ENCODE results near the gene PNPO. TPM values are rescaled to one million over a fixed set of nuclear protein-coding genes. Genes with fewer than 3 reads are reported as not detected.

PNPO gene
- total and polyA plus RNA-seq, 2 of the 4 experiments (the other 2 are of a cell fraction) = 13.9 to 34.1 TPM

DNA sequence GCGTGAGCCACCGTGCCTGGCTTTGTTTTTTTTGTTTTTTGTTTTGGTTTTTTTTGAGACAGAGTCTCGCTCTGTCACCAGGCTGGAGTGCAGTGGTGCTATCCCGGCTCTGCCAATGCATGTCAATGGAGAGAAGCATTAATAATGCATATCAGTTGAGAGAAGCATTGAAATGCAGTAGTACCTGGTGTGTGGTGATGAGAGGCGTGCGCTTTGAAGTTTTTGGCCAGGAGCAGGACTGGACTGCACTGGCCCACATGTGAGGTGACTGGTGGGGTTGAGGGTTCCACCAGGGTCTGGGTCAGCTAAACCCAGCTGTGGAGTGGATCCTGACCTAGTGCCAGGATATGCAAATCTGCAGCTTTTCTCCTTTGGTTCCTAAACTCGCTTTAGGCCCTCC, 39.9 kb upstream of the PNPO start:
- no peak overlapping the region for H3K4ac ChIP-seq (ENCODE audit: low read depth, low read length)
- H3K79me1 ChIP-seq (ENCODE audit: low read depth in 1 of 2, low read length in 2 of 2) = peaks cover 37 to 78% of the 10 kb centered on the region in 2 experiments
- no peak overlapping the region for H2AK9ac ChIP-seq (replicated peaks; ENCODE audit: low read depth, low read length, poor library complexity)
- no peak overlapping the region for H4K91ac ChIP-seq (ENCODE audit: insufficient read depth, low read depth, low read length)
- no peak overlapping the region for H4K5ac ChIP-seq (ENCODE audit: low read depth, low read length)
- DNase-seq = no peak
- H2BK120ac ChIP-seq (ENCODE audit: low read depth, low read length) = no peak overlapping the region
- H3K18ac ChIP-seq (ENCODE audit: low read depth, low read length) = no peak overlapping the region
- 59% methylated on average over 3 of the region's 7 CpGs; no CpG with 5 or more reads in 1 of the 2 experiments for WGBS, 2 experiments (ENCODE audit: extremely low coverage in 2 of 2, insufficient read length in 1 of 2)
- dilution Hi-C loops (cut with HindIII; ENCODE audit: low sequenced_read_pairs, unreplicated experiment) = no loop called here
- H3K23ac ChIP-seq (ENCODE audit: low read depth, low read length) = no peak overlapping the region; the same call in 1 of the 2 replicates
- TF ChIP-seq, protein P1, sequence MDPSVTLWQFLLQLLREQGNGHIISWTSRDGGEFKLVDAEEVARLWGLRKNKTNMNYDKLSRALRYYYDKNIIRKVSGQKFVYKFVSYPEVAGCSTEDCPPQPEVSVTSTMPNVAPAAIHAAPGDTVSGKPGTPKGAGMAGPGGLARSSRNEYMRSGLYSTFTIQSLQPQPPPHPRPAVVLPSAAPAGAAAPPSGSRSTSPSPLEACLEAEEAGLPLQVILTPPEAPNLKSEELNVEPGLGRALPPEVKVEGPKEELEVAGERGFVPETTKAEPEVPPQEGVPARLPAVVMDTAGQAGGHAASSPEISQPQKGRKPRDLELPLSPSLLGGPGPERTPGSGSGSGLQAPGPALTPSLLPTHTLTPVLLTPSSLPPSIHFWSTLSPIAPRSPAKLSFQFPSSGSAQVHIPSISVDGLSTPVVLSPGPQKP (IDR thresholded peaks at IDR 0.05; ENCODE audit: borderline replicate concordance, low read depth, low read length) = no peak
- no peak for TF ChIP-seq RFX5 (IDR thresholded peaks at IDR 0.05; ENCODE audit: low read depth, low read length)
- no peak for TF ChIP-seq RCOR1 (IDR thresholded peaks at IDR 0.05; ENCODE audit: insufficient replicate concordance, low read length)
- TF ChIP-seq CHD1 (IDR thresholded peaks at IDR 0.05; ENCODE audit: low read depth, low read length) = no peak
- TF ChIP-seq POLR2A (IDR thresholded peaks at IDR 0.05; ENCODE audit: low read depth, low read length) = no peak
- TF ChIP-seq BHLHE40 (IDR thresholded peaks at IDR 0.05; ENCODE audit: low read depth, low read length) = no peak
- TF ChIP-seq, protein P2, sequence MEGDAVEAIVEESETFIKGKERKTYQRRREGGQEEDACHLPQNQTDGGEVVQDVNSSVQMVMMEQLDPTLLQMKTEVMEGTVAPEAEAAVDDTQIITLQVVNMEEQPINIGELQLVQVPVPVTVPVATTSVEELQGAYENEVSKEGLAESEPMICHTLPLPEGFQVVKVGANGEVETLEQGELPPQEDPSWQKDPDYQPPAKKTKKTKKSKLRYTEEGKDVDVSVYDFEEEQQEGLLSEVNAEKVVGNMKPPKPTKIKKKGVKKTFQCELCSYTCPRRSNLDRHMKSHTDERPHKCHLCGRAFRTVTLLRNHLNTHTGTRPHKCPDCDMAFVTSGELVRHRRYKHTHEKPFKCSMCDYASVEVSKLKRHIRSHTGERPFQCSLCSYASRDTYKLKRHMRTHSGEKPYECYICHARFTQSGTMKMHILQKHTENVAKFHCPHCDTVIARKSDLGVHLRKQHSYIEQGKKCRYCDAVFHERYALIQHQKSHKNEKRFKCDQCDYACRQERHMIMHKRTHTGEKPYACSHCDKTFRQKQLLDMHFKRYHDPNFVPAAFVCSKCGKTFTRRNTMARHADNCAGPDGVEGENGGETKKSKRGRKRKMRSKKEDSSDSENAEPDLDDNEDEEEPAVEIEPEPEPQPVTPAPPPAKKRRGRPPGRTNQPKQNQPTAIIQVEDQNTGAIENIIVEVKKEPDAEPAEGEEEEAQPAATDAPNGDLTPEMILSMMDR (conservative IDR thresholded peaks at IDR 0.05; ENCODE audit: low read depth, low read length) = no peak
- TF ChIP-seq RAD21 (IDR thresholded peaks at IDR 0.05; ENCODE audit: low read length) = no peak
- TF ChIP-seq, protein P3, sequence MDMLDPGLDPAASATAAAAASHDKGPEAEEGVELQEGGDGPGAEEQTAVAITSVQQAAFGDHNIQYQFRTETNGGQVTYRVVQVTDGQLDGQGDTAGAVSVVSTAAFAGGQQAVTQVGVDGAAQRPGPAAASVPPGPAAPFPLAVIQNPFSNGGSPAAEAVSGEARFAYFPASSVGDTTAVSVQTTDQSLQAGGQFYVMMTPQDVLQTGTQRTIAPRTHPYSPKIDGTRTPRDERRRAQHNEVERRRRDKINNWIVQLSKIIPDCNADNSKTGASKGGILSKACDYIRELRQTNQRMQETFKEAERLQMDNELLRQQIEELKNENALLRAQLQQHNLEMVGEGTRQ (IDR thresholded peaks at IDR 0.05; ENCODE audit: low read depth, low read length) = no peak
- no peak for TF ChIP-seq SMC3 (IDR thresholded peaks at IDR 0.05; ENCODE audit: low read depth, low read length)
- no peak for TF ChIP-seq CEBPB (IDR thresholded peaks at IDR 0.05; ENCODE audit: low read depth, low read length)
- TF ChIP-seq MXI1 (IDR thresholded peaks at IDR 0.05; ENCODE audit: borderline replicate concordance, low read depth, low read length) = no peak
- no peak for TF ChIP-seq MAFK (IDR thresholded peaks at IDR 0.05; ENCODE audit: low read depth, low read length)
- no peak for TF ChIP-seq MAZ (IDR thresholded peaks at IDR 0.05; ENCODE audit: borderline replicate concordance, low read depth, low read length)
- TF ChIP-seq NFE2L2 (IDR thresholded peaks at IDR 0.05; ENCODE audit: low read depth, low read length) = no peak
- no peak for TF ChIP-seq FOS (IDR thresholded peaks at IDR 0.05; ENCODE audit: low read depth, low read length)
- H3K27me3 ChIP-seq (ENCODE audit: control insufficient read depth, insufficient read depth, low read length) = no peaks in the 10 kb centered on the region
- H4K8ac ChIP-seq (ENCODE audit: low read depth in 2 of 2, low read length in 2 of 2) = no peak overlapping the region
- H3K9me3 ChIP-seq (ENCODE audit: control insufficient read depth, insufficient read depth, low read length) = no peaks in the 10 kb centered on the region
- no peak overlapping the region for H3K4me3 ChIP-seq (ENCODE audit: insufficient read depth, low read depth, low read length)
- no peak overlapping the region for H2AFZ ChIP-seq (replicated peaks; ENCODE audit: low read length, poor library complexity)
- no peak overlapping the region for H3K27ac ChIP-seq (ENCODE audit: insufficient read depth, low read length)
- no peak overlapping the region for H2BK15ac ChIP-seq (ENCODE audit: low read depth, low read length)
- no peak overlapping the region for H3K4me2 ChIP-seq (ENCODE audit: low read depth, low read length)
- in situ Hi-C loops (cut with MboI; ENCODE audit: low sequenced_read_pairs) = no loop called here
- no peak overlapping the region for H2BK20ac ChIP-seq (ENCODE audit: low read depth, low read length)
- no peak for ATAC-seq (ENCODE audit: low read depth)
- CTCF ChIA-PET = no interaction called here
- no peak overlapping the region for H2BK5ac ChIP-seq (ENCODE audit: low read depth, low read length, poor library complexity, severe bottlenecking)
- no peak overlapping the region for H3K56ac ChIP-seq (ENCODE audit: extremely low read depth, insufficient read depth, low read length)
- H3K14ac ChIP-seq (replicated peaks; ENCODE audit: low read depth, low read length) = no peak overlapping the region
- H2AK5ac ChIP-seq (ENCODE audit: low read depth, low read length) = no peak overlapping the region
- H3K36me3 ChIP-seq (ENCODE audit: control insufficient read depth, insufficient read depth, low read length) = no peaks in the 10 kb centered on the region
- H3K9ac ChIP-seq (ENCODE audit: low read depth, low read length) = no peak overlapping the region
- H3K9me1 ChIP-seq (ENCODE audit: insufficient read depth, low read length) = peaks cover 17% of the 10 kb centered on the region
- POLR2A ChIA-PET (ENCODE audit: unreplicated experiment) = no interaction called here
- peaks cover 11% of the 10 kb centered on the region for H3K4me1 ChIP-seq (ENCODE audit: control insufficient read depth, insufficient read depth, low read length)
- BruUV-seq (replicated peaks) = no TSS peak
- peaks cover 14% of the 10 kb centered on the region; the same call in 1 of the 2 replicates for H4K20me1 ChIP-seq (ENCODE audit: insufficient read depth, low read length)
- intact Hi-C loops (cut with micrococcal nuclease) = no loop called here
